Esophagus muscularis mucosa (tissue), 4 donors: ENCODE results near the gene API5. TPM values are rescaled to one million over a fixed set of nuclear protein-coding genes. Genes with fewer than 3 reads are reported as not detected.

ENCODE experiments used
- DNase-seq: peaks from one replicate; pipeline ENCODE4 v3.0.0-alpha.2; 2017; ENCODE audit errors: extremely low spot score
- H3K27ac ChIP-seq, 4 donors: fragments of 200-600 bp; sonication (generic); replicated peaks in 1 of 4; 1 replicate in 3 of 4; 2 replicates in 1 of 4; pipeline ENCODE4 v1.5.1; 2016 to 2019; ENCODE audit warnings: mild to moderate bottlenecking in 1 of 4
- H3K27me3 ChIP-seq, 4 donors: fragments of 200-600 bp; sonication (generic); one replicate each; pipeline versions ENCODE4 v1.5.1 to v1.6.0; 2016 to 2019
- H3K36me3 ChIP-seq, 4 donors: fragments of 200-600 bp; sonication (generic); one replicate each; pipeline ENCODE4 v1.5.1; 2016 to 2019
- H3K4me1 ChIP-seq, 4 donors: fragments of 200-600 bp; sonication (generic); one replicate each; pipeline ENCODE4 v1.5.1; 2016 to 2019
- H3K4me3 ChIP-seq, 4 donors: fragments of 200-600 bp; sonication (generic); 1 replicate in 2 of 4; 2 replicates in 2 of 4; pipeline ENCODE4 v1.5.1; 2016 to 2019; ENCODE audit warnings: mild to moderate bottlenecking in 4 of 4, moderate library complexity in 1 of 4
- H3K9me3 ChIP-seq, 4 donors: fragments of 200-600 bp; sonication (generic); 1 replicate in 3 of 4; 2 replicates in 1 of 4; pipeline ENCODE4 v1.5.1; 2016 to 2019
- CTCF ChIP-seq, 3 experiments: fragments of 200-600 bp in 2 of 3; fragments of 450-650 bp in 1 of 3; sonication (generic) in 2 of 3; IDR thresholded peaks; one replicate each; pipeline ENCODE4 v1.5.1; 2017 to 2019; ENCODE audit warnings: antibody characterized with exemption in 3 of 3, mild to moderate bottlenecking in 2 of 3, moderate library complexity in 1 of 3
- EP300 ChIP-seq: sonication (generic); formaldehyde crosslinking; IDR thresholded peaks from one replicate; pipeline ENCODE4 v1.6.1; 2017; ENCODE audit warnings: antibody characterized with exemption
- POLR2A ChIP-seq: fragments of 450-650 bp; IDR thresholded peaks from one replicate; pipeline ENCODE4 v1.6.1; 2017; ENCODE audit warnings: antibody characterized with exemption, moderate library complexity, mild to moderate bottlenecking, low read depth
- POLR2AphosphoS5 ChIP-seq, 2 donors: sonication (generic); formaldehyde crosslinking; IDR thresholded peaks; one replicate each; pipeline ENCODE4 v1.6.1; 2017; ENCODE audit warnings: antibody characterized with exemption in 2 of 2
- WGBS: methylation state at CpG from one replicate; pipeline ENCODE4 v1.1.5; 2018; 5-methylcytosine and 5-hydroxymethylcytosine counted together
- intact Hi-C: fragments of 100-400 bp; cut with DNase I; formaldehyde crosslinking; loops from one replicate; pipeline ENCODE4 v1.15.1; 2023
- total RNA-seq, 4 donors: library from RNA; depleted of rRNA; stranded (reverse); fragments of >200 nt; gene quantifications; one replicate each; pipeline versions ENCODE4 v1.1.0 to v1.2.1, GENCODE V29; 2016

The API5 gene
- total RNA-seq, 4 donors from 2014 or later: 84.4 to 105 (median 91.9) TPM

GRCh38 chr11:43358279-43358800 lies 46.5 kb downstream of the API5 start:
- intact Hi-C loops: loop anchor here (5.0 kb wide), 1 partner anchor 46 kb away; the partner anchor contains the start of gene API5
- peaks cover 13 to 44% (median 39%) of the 10 kb centered on the region in 4 donors for H3K4me1 ChIP-seq
- H3K27me3 ChIP-seq: no peaks in the 10 kb centered on the region
- no peak for DNase-seq
- no peak for TF ChIP-seq CTCF (IDR thresholded peaks at IDR 0.05)
- WGBS: 4% methylated on average over 16 of the region's 16 CpGs
- peak overlapping the region; percentile 82 to 91 (median 86) for H3K27ac ChIP-seq
- peak overlapping the region; percentile 68 to 100 (median 85) for H3K4me3 ChIP-seq
- H3K9me3 ChIP-seq: no peaks in the 10 kb centered on the region
- peaks cover 0 to 7% (median 0%) of the 10 kb centered on the region in 4 donors for H3K36me3 ChIP-seq

GRCh38 chr11:43358801-43359421 lies 47.1 kb downstream of the API5 start, which contains the start of gene TTC17:
Gene TTC17, plus strand, starts transcription at chr11:43358920. Its CDS starts 35 bp downstream, at chr11:43358955.
- Histone ChIP-seq H3K4me3 (peak within 1 kb of the TSS; percentile 68 to 100 (median 85)), H3K4me1 (peaks cover 13 to 44% (median 39%) of the 10 kb centered on the region in 4 donors), H3K27ac (peak within 1 kb of the TSS; percentile 82 to 91 (median 86)), H3K36me3 (peaks cover 0 to 7% (median 0%) of the 10 kb centered on the region in 4 donors), H3K9me3 (no peaks in the 10 kb centered on the region), H3K27me3 (no peaks in the 10 kb centered on the region)
- 0% methylated on average over 20 of the region's 58 CpGs for WGBS
- no peak for TF ChIP-seq CTCF (IDR thresholded peaks at IDR 0.05)
- no peak for TF ChIP-seq EP300
- TF ChIP-seq POLR2A: peak; percentile 56
- TF ChIP-seq POLR2AphosphoS5 (IDR thresholded peaks at IDR 0.05): peak; percentile 92 to 93
- DNase-seq: peak; percentile 96
- intact Hi-C loops: loop anchor here (5.0 kb wide), 1 partner anchor 47 kb away; the partner anchor contains the start of gene API5

DNA sequence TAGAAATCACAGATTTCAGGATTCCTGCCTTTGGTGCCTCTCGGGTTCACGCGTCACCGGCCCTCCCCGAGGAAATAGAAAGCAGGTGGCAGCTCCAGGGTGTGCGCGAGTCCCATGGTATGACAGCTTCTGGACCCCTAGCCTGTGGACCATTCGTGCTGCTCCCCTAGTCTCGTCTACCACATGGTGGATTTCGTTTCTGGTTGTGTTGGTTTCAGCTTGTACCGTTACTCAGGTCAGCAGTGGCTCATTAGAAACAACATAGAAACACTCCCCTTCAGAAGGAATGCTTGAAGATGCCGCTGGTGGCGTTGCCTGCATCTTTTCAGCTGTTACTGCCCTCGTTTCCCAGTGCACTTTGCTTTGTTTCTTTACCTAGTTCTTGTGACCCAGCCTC lies 47.6 kb downstream of the API5 start:
- no peak for DNase-seq
- H3K9me3 ChIP-seq: no peaks in the 10 kb centered on the region
- peaks cover 13 to 44% (median 39%) of the 10 kb centered on the region in 4 donors for H3K4me1 ChIP-seq
- peaks cover 0 to 7% (median 0%) of the 10 kb centered on the region in 4 donors for H3K36me3 ChIP-seq
- intact Hi-C loops: loop anchor here (5.0 kb wide), 1 partner anchor 47 kb away; the partner anchor contains the start of gene API5
- H3K27ac ChIP-seq: peak overlapping the region; percentile 82 to 91 (median 86)
- peak overlapping the region; percentile 68 to 100 (median 85) for H3K4me3 ChIP-seq
- WGBS: 0% methylated on average over 7 of the region's 14 CpGs
- TF ChIP-seq CTCF (IDR thresholded peaks at IDR 0.05): no peak
- TF ChIP-seq POLR2A: no peak
- TF ChIP-seq POLR2AphosphoS5 (IDR thresholded peaks at IDR 0.05): no peak
- no peak for TF ChIP-seq EP300
- no peaks in the 10 kb centered on the region for H3K27me3 ChIP-seq

GRCh38 chr11:43360361-43361032 lies 48.7 kb downstream of the API5 start:
- H3K4me1 ChIP-seq: peaks cover 13 to 44% (median 39%) of the 10 kb centered on the region in 4 donors
- H3K4me3 ChIP-seq: peak overlapping the region; percentile 68 to 100 (median 85)
- H3K36me3 ChIP-seq: peaks cover 0 to 15% (median 3%) of the 10 kb centered on the region in 4 donors
- DNase-seq: no peak
- WGBS: 29% methylated on average over 1 of the region's 1 CpG
- H3K27me3 ChIP-seq: no peaks in the 10 kb centered on the region
- H3K9me3 ChIP-seq: no peaks in the 10 kb centered on the region
- no peak overlapping the region for H3K27ac ChIP-seq
- intact Hi-C loops: no loop called here
- TF ChIP-seq CTCF (IDR thresholded peaks at IDR 0.05) (no peak), POLR2AphosphoS5 (IDR thresholded peaks at IDR 0.05) (no peak), POLR2A (no peak)
